ENCODE data around the gene RPN2. TPM values are rescaled to one million over a fixed set of nuclear protein-coding genes. Genes with fewer than 3 reads are reported as not detected.

The RPN2 gene
- total and polyA plus RNA-seq, 9 of the 15 experiments (the other 6 are each of a cell fraction or from before 2014, with no cell fraction given), result 168 to 548 (median 325) TPM

GRCh38 chr20:37192137-37192854 lies 13.2 kb downstream of the RPN2 start (continued):
- TF ChIP-seq CHD7 (IDR thresholded peaks at IDR 0.05; ENCODE audit: low read depth, low read length), result no peak
- TF ChIP-seq BCLAF1 (IDR thresholded peaks at IDR 0.05; ENCODE audit: borderline replicate concordance in 1 of 2, control insufficient read depth in 1 of 2, low read depth in 2 of 2, low read length in 1 of 2), result no peak
- no peak for TF ChIP-seq MITF (IDR thresholded peaks at IDR 0.05)
- peak; percentile 37 to 49; a peak in 3 of 4 replicates for TF ChIP-seq RAD21 (CRISPR knock-in tag; conservative IDR thresholded peaks at IDR 0.05 in 1 of 2, IDR thresholded peaks at IDR 0.05 in 1 of 2)
- no peak for TF ChIP-seq TGIF2 (CRISPR knock-in tag; IDR thresholded peaks at IDR 0.05)
- TF ChIP-seq MTF1 (CRISPR knock-in tag; IDR thresholded peaks at IDR 0.05; ENCODE audit: borderline replicate concordance), result no peak
- no peak for TF ChIP-seq ZBTB9 (CRISPR knock-in tag; IDR thresholded peaks at IDR 0.05)
- TF ChIP-seq SMC3 (conservative IDR thresholded peaks at IDR 0.05; ENCODE audit: insufficient read depth, low read depth, low read length), result peak; percentile 62
